Hematopoietic multipotent progenitor cell treated with erythropoietin and hydrocortisone succinate and interleukin-3 and kit ligand, for 8 days (in vitro differentiated cells): ENCODE measurements around the gene PP2D1.
"Not testable (repeated sequence)": the region's sequence is repeated elsewhere in the genome, so short reads cannot be mapped to it uniquely, and the experiment has no call there.

Experiments used
- DNase-seq: peaks from one replicate; pipeline ENCODE4 v3.0.0-alpha.2; 2015

The PP2D1 gene

GRCh38 chr3:20012164-20012563 is at the start of gene PP2D1:
Gene PP2D1 (minus strand): TSS chr3:20012264. CDS start chr3:20012072, 192 bp downstream.
- DNase-seq = no peak

- DNase-seq = peak; percentile 61
Observed at GRCh38 chr3:20060974-20061685, 49.1 kb upstream of the PP2D1 start.

GRCh38 chr3:20059929-20060328 is 47.9 kb upstream of the PP2D1 start:
- DNase-seq = peak; percentile 61

GRCh38 chr3:20057612-20058180 is 45.6 kb upstream of the PP2D1 start:
- no peak for DNase-seq

GRCh38 chr3:20056725-20057611 is 44.9 kb upstream of the PP2D1 start:
- peak; percentile 32 for DNase-seq

GRCh38 chr3:20055842-20056241 is 43.8 kb upstream of the PP2D1 start:
- no peak for DNase-seq

- no peak for DNase-seq
Observed at GRCh38 chr3:20055020-20055775, 43.1 kb upstream of the PP2D1 start.

GRCh38 chr3:20054549-20054987 is 42.5 kb upstream of the PP2D1 start:
- peak; percentile 86 for DNase-seq

- no peak for DNase-seq
Observed at GRCh38 chr3:20052851-20053250, 40.8 kb upstream of the PP2D1 start.

- DNase-seq = no peak
Observed at GRCh38 chr3:20051123-20051806, 39.2 kb upstream of the PP2D1 start.

GRCh38 chr3:20047976-20048883 is 36.2 kb upstream of the PP2D1 start:
- DNase-seq = no peak

GRCh38 chr3:20047341-20047779 is 35.3 kb upstream of the PP2D1 start:
- no peak for DNase-seq

GRCh38 chr3:20046556-20046955 is 34.5 kb upstream of the PP2D1 start:
- DNase-seq = no peak

GRCh38 chr3:20045141-20045540 is 33.1 kb upstream of the PP2D1 start:
- not testable (repeated sequence) for DNase-seq

- DNase-seq = no peak
Observed at GRCh38 chr3:20043825-20044224, 31.8 kb upstream of the PP2D1 start.

GRCh38 chr3:20043396-20043795 is 31.3 kb upstream of the PP2D1 start:
- DNase-seq = peak; percentile 86

GRCh38 chr3:20042331-20042730 is 30.3 kb upstream of the PP2D1 start:
- DNase-seq = no peak

GRCh38 chr3:20041197-20041780 is 29.2 kb upstream of the PP2D1 start:
- DNase-seq = peak; percentile 86

- DNase-seq = peak; percentile 88
Observed at GRCh38 chr3:20040548-20041196, 28.6 kb upstream of the PP2D1 start.
